ENCODE measurements around the gene NUDT6. TPM values are rescaled to one million over a fixed set of nuclear protein-coding genes. Genes with fewer than 3 reads are reported as not detected.

NUDT6 gene
- polyA plus RNA-seq, 4 donors, result 12.7 to 19.7 (median 17.4) TPM

Other genes with a start within 250 kb of the NUDT6 start
- gene BBS12, start 189.9 kb downstream of the NUDT6 start, polyA plus RNA-seq (ENCODE audit: insufficient read length in 4 of 4), result 10 to 100 TPM in 3 of 4 donors, 1 to 10 TPM in 1; 4.5 to 14.3 (median 13.5) TPM
- gene FGF2, start 95.8 kb downstream of the NUDT6 start, polyA plus RNA-seq (ENCODE audit: insufficient read length in 4 of 4), result 10 to 100 TPM in 2 of 4 donors, 1 to 10 TPM in 2; 9.3 to 12.7 (median 10.2) TPM

All from left renal pelvis (tissue), 4 donors.